Smooth muscle cell of bladder (primary cell): ENCODE results near the gene RP9. TPM values are rescaled to one million over a fixed set of nuclear protein-coding genes. Genes with fewer than 3 reads are reported as not detected.

Source experiments
- total RNA-seq: library from RNA; depleted of rRNA; stranded (reverse); fragments of >200 nt; gene quantifications from 2 replicates; pipeline ENCODE4 v1.2.3, GENCODE V29; 2014

The RP9 gene, protein sequence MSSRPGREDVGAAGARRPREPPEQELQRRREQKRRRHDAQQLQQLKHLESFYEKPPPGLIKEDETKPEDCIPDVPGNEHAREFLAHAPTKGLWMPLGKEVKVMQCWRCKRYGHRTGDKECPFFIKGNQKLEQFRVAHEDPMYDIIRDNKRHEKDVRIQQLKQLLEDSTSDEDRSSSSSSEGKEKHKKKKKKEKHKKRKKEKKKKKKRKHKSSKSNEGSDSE
- 9.9 and 10.5 TPM in 2 replicates for total RNA-seq

DNA sequence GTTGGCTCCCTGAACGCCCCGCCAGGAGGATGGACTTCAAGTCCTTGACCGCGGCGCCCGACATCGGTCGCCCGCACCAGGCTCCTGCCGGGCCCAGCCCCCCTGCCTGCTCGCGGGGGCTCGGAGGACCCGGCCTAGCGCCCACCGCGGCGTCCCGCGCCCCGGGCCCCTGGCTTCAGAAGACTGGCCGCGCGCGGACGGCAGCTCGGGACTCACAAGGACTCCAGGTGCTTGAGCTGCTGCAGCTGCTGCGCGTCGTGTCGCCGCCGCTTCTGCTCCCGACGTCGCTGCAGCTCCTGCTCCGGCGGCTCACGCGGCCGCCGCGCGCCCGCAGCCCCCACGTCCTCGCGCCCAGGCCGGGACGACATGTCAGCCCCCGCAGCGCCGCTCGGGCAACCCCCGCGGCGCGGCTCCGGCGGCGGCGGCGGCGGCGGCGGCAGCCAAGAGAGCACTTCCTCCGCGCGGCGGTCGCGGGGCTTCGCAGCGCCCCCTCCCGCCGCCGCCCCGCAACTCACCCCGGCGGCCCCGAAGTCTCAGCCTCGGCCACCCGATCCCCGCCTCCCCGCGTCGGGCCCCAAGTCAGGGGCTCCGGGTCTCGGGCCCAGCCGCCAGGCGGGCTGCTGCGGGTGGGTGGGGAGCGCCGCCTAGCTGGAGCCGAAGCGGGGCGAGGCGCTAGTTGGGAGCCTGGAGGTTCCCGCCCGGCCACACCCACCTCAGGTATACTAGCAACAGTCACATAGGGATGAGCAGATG is at the start of gene RP9:
TSS of gene RP9 (minus strand) at position 400 of the 753 bp plus-strand sequence. CDS start at position 368, 32 bp downstream.

DNA sequence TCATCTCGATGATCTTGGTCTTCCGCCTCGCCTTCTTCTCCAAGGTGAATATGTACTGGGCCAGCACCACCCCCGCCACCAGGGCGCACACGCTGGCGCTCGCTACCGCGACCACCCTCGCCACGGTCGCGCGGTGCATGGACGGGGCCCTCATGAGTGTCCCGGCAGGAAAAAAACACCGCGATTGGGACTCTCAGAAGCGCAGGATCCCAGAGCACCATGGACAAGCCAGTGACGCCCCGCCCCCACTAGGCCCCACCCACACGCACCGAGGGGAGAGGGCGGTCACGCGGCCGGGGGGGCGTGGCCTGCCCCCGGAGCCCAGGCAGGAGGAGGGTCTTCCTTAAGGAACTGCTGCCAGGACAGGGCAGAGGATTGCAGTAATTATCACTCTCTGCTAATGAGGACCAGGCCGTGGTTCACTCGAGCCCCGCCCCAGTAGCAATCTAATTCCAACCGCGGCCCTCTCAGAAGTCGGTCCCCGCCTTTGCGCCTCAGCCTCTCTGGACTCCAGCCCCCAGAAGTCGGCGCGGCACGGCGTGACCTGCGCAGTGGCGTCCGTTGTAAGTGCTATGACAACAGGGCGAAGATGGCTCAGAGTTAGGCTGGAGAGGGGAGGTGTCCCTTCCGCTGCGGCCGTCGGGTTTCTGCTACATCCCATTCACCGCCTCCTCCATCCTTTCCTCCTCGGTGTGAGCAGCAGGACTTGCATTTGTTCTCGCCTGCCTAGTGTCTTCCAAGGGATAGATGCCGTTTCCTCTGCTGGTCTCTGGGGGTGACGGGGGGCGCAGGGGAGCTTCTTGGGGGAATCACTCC is 20.0 kb upstream of the RP9 start, which contains the start of gene BBS9:
TSS of gene BBS9 (plus strand) at position 575 of the 816 bp plus-strand sequence. CDS start 16,689 bp downstream, outside the sequence.

GRCh38 chr7:33062023-33062781 is 47.0 kb downstream of the RP9 start, which contains the start of gene NT5C3A:
Gene NT5C3A, minus strand, starts transcription at chr7:33062776. Its CDS starts 71 bp downstream, at chr7:33062705.

Other genes with a start within 250 kb of the RP9 start
- 21.2 and 26.7 TPM in 2 replicates for gene KBTBD2, start 217.6 kb downstream of the RP9 start, total RNA-seq
- 423 and 558 TPM in 2 replicates for gene FKBP9, start 152.0 kb downstream of the RP9 start, total RNA-seq
- 13.7 and 17.4 TPM in 2 replicates for gene NT5C3A, start 46.6 kb downstream of the RP9 start, total RNA-seq
- gene BBS9, start 20.2 kb upstream of the RP9 start, total RNA-seq, result 20.8 and 26.1 TPM in 2 replicates